EH (cell line): ENCODE results near the gene GOLGA6L7.
"Not testable (repeated sequence)": the region's sequence is repeated elsewhere in the genome, so short reads cannot be mapped to it uniquely, and the experiment has no call there.

ENCODE experiments used
- DNase-seq: peaks from one replicate; pipeline ENCODE4 v3.0.0-alpha.2; 2015; ENCODE audit warnings: low read depth

The GOLGA6L7 gene, protein sequence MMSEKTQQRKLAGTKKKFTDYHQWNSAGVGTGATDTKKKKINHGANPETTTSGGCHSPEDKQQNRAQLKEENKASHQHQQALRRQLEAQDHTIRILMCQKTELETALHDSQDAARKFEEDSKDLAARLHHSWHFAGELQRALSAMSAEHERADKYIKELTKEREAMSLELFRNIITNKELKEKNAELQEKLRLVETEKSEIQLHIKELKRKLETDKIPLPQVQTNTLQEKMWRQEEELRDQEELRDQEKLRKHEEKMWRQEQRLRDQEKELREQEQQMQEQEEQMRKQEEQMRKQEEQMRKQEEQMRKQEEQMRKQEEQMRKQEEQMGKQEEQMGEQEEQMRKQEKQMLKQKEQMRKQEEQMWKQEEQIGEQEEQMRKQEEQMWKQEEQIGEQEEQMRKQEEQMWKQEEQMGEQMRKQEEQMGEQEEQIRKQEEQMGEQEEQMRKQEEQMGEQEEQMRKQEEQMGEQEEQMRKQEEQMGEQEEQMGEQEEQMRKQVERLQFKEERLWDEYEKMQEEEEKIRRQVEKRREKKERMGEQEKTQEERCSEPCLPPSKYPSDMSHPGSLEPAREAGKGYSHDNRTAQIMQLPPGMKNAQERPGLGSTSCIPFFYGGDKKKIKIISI

GRCh38 chr15:28848521-28848920, at the start of gene GOLGA6L7:
Gene GOLGA6L7, minus strand, starts transcription at chr15:28848644. Its CDS starts 95 bp downstream, at chr15:28848549.
- DNase-seq = not testable (repeated sequence)

DNA sequence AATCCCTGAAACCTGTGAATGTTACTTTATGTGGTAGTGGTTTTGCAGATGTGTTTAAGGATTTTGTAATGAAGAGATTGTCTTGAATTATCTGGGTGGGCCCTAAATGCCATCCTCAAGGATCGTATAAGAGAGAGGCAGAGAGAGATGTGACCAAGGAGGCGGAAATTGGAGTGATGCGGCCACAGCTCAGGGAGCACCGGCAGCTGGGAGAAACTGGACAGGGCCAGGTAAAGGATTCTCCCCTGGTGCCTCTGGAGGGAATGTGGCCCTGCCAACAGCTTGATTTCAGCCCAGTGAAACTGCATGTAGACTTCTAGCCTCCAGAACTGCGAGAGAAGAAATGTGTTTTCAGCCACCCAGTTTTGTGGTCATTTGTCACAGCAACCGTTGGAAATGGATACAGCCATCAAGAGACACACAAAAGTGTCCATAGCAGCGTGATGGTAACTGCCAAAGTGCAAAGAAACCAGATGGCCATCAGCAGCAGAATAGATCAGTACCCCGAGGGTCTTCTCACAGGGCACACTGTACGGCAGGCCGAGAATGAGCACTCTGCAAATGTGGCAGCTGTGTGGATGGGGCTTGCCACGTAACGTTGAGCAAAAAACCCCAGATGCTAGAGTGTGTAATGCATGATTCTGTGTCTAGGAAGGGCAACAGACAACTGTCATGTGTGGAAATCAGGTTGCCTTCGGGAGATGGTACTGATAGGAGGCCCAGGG, 49.6 kb upstream of the GOLGA6L7 start:
- no peak for DNase-seq

DNA sequence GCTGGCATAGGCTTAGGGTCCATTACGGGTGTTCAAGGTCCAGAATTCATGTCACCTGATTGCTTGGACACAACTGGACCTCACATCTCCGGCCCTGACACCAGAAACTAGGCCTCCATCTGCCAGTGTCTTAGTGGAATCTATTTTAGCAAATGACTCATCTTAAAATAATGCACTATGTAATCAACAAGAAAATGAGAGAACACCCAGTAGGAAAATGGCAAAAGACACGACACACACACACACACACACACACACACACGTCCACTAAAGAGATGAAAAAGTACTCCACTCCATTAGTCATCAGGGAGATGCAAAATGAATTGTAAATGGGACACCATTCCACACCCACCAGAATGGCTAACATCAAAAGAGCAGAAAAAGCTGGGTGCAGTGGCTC, 48.5 kb upstream of the GOLGA6L7 start:
- DNase-seq = peak; percentile 95

GRCh38 chr15:28895566-28895965, 47.1 kb upstream of the GOLGA6L7 start:
- DNase-seq = no peak

DNA sequence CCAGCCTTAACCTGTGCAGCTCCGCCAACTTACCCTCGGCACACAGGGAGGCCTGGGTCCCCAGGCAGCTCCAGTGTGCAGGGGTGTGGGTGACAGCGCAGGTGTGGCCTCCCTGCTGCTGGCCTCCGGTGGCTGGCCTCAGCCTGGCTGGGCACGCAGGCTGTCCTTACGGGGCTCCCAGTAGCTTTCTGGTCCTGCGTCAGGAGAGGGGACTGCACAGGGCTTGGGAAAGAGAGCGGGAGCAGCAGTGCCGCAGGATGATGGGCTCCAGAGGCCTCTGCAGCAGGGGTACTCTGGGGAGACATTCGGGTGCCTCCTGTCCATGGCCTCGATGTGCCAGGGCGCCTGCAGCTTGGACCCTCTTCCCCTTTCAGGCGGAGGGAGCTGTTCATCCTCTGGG, 46.7 kb upstream of the GOLGA6L7 start:
- no peak for DNase-seq

DNA sequence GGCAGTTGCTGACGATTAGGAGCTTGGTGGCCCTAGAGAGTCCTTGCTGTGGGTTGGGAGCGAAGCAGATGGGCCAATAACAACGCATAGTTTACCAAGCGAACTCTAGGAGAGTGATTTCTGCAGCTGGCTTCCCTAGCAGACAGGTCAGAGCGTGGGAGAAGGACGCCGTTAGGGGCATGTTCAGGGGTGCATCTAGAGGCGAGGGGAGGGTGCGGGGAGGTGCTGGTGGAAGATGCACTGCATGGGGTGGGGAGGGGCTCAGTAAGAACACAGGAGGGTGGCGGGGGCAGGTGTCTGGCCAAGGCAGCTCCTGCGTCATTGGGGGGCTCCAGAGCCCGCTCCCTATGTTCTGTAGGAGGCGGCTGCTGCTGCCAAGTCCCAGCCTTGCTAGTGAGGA, 46.2 kb upstream of the GOLGA6L7 start:
- DNase-seq = no peak

DNA sequence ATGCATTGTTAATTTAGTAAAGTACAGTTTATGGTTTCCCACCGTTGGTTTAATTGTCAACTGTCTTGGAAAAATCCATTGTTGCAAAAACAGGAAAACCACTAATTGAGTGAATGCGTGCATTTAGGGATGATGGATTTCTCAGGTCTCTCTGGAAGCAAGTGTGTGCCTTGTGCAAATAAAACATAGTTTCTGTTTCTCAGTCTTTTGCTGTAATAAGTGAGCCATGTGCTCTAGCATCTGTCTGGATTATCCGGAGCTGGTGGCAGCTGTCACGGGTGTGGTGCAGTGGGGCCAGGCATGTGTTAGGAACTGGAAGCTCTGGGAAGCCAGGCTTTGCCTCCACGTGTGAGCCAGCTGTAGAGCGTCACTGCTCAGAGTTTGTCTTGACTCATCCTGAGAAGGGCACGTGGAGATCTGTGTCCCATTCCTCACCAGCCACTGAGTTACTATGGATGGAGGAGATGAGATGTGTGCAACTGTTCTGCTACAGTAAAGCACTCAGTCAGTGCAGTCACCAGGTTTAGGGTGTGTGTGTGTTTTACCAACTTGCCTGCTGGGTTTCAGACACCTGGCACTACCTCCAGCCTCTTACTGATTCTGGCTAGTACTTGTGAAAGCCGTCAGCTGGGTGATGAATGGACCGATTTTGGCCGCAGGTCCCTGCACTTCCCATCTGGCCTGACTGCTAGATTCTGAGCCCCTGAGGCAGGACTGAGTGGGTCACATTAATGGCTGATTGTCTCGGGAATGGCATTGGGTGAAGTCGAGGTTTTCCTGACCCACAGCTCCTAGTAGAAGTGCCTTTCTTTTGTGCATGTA, 44.6 kb upstream of the GOLGA6L7 start:
- DNase-seq = peak; percentile 76

DNA sequence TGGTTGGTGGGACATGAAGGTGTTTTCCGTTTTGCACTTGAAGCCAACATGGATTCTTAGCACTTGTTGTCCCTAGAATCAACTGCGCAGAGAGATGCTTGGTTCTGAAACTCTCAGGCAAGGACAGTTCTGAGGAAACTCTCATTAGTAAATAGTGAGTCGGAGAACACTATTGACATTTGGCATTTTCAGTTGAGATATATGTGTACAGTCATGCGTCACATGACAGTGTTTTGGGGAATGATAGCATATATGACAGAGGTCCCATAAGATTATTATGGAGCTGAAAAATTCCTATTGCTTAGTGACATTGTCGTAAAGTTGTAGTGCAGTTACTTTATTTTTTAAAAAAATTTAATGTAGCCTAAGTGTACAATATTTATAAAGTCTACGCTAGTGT, 43.1 kb upstream of the GOLGA6L7 start:
- peak; percentile 11 for DNase-seq

- peak; percentile 21 for DNase-seq
These were observed 42.5 kb upstream of the GOLGA6L7 start for GRCh38 chr15:28890711-28891495.

- DNase-seq = not testable (repeated sequence)
These were observed 41.8 kb upstream of the GOLGA6L7 start for GRCh38 chr15:28890291-28890690.

DNA sequence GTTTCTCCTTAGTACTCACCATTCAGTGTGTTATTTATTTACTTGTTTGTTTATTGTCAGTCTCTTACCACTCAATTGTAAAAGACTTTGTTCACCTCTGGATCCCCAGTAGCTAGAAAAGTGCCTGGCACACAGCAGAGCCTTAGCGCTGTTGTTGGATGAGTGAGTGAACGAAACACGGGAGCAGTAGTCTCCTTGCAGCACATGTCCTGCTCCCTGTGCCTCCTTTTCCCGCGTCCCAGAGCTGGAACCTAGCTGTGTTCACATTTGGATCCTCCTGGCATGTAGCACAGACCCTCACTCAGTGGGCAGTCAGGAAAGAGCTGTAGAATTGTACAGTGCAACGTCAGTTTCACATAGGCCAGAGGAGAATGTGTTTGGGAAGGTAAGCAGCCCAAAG, 41.4 kb upstream of the GOLGA6L7 start:
- not testable (repeated sequence) for DNase-seq

GRCh38 chr15:28889346-28889745, 40.9 kb upstream of the GOLGA6L7 start:
- no peak for DNase-seq

DNA sequence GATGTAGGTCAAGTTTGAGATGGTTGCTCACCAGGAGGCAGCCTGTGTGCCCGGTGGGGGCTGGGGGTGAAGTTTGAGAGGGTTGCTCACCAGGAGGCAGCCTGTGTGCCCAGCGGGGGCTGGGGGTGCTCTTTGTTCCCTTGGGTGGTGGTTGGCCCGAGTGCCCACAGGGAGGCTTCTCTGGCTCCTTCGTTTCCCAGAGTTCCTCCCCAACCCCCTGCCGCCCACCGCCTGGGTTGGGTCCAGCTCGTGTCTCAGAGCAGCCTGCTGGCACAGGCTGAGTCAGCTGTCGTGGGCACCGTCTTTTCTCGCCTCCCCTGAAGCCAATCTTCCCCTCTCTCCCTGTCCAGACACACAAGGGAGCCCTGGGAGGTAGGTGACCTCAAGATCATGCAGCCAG, 40.5 kb upstream of the GOLGA6L7 start:
- no peak for DNase-seq

DNA sequence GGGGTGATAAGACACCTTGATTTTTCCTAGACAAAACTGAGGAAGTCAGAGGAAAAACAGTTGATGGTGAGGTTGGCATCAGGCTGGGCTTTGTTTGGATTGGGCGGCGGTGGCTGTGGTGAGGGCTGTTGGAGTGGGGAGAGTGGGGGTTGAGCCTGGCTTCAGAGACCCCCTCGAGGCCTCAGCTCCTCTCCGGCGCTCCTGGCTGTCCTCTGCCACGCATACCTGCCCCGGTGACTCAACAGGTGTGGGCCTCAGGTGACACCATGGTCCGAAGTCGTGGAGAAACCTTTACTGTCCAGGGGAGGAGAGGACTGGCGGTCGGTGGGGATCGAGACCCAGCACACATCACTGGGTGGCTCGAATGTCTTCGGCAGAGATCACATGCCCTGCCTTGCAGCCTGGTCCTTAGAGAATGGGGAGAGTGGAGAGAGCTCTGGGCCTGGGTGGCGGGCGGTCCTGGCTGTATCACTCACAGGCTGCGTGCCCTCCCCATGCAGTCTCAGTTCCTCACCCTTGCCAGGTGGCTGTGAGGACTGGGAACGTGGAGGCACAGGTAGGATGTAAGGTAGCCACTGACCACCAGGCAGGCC, 40.0 kb upstream of the GOLGA6L7 start:
- no peak for DNase-seq

GRCh38 chr15:28887339-28888174, 39.1 kb upstream of the GOLGA6L7 start:
- DNase-seq = peak; percentile 35

DNA sequence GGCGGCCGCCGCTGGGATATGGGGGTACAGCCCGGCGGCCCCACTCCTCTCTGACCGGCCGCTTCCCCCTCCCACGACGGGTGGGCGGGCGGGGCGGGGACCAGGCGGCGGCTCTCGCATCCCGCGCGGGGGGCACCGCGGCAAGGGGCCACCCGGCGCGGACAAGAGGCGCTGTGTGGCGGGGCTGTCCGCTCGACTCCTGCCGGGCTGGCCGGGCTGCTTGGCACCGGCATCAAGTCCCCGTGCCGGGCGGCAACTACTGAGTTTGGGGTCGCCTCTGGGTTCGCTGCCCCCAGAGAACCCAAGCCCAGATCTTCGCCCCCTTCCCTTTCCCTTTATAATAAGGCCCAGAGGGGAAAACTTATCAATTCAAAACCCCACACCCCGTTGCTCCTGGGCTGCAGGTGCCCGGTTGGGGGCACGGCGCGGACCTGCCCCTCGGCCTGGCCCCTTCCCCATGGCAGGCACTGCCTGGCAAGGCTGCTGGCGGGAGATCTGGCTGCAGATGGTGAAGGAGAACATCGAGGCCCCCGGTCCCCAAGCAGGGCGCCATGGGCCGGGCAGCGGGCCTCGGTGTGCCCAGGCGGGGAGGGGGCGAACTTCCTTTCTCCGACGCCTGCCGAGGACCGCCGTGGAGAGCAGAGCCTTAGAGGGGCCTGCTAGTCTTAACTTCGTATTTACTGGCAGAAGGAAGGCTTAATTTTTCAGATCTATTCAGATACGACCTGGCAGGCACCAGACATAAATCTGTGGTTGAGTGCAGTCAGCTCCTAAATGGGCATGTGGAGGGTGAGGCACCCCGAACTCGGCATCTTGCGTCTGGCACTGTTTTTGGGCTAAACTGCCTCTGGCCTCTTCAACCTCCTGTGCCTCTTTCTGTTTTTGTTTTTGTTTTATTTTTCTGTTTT, 38.2 kb upstream of the GOLGA6L7 start:
- peak; percentile 27 for DNase-seq

GRCh38 chr15:28885630-28886430, 37.4 kb upstream of the GOLGA6L7 start, which contains the start of gene APBA2:
Gene APBA2, plus strand, starts transcription at chr15:28885974. Its CDS starts 167,911 bp downstream, at chr15:29053885.
- peak; percentile 49 for DNase-seq

DNA sequence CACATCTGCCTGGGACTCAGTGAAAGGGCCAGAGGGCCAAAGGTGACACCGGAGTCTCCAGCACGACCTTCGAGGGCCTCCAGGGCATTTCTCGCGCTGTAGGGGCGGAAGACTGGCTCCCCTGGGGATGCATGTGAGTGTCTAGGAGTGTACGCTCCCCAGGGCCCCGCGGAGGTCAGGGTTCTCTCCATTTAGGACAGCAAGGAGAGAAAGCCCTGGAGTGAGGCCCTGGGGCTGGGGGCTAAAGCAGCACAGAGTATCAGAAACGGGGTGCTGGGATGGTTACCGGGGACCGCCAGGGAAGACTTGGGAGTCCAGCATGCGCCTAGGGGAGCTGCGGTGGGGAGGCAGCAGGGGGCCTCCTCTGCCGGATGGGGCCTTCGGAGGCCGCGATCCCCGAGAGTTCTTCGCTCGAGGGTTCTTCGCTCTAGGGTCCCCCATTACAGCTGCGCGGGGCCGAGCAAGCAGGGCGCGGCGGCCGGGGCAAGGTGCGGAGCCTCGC, 36.7 kb upstream of the GOLGA6L7 start:
- DNase-seq = peak; percentile 5
